Muscle of arm (tissue), 12 donors: Measurements from ENCODE around the gene CCR7. TPM values are rescaled to one million over a fixed set of nuclear protein-coding genes. Genes with fewer than 3 reads are reported as not detected.

Experiments
- DNase-seq: peaks from one replicate; pipeline ENCODE4 v3.0.0-alpha.2; 2013
- polyA plus RNA-seq, 12 donors: library from polyadenylated mRNA; unstranded; fragments of 120-200 nt; gene quantifications; one replicate each; pipeline ENCODE4 v1.2.1, GENCODE V29; 2013; ENCODE audit not compliant: insufficient read length in 12 of 12

The CCR7 gene
- polyA plus RNA-seq, 12 donors = 0.18 to 3.5 (median 0.55) TPM; not detected in 2

DNA sequence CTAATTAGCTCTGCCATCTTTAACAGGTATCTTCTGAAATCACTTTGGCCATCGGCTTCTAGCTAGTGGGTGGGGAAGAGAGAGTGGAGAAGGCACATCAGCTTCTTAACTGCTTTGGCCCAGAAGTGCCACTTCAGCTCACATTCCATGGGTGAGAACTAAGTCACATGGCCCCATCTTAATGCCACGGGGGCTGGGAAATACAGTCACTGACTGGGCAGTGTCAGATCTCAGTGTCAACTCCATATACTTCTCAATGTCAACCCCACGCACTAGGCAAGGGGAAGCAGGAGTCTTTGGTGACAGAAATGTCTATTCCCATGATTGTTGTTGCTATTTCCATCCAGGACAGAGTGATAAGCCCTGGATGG lies 29.4 kb downstream of the CCR7 start:
- DNase-seq = no peak

DNA sequence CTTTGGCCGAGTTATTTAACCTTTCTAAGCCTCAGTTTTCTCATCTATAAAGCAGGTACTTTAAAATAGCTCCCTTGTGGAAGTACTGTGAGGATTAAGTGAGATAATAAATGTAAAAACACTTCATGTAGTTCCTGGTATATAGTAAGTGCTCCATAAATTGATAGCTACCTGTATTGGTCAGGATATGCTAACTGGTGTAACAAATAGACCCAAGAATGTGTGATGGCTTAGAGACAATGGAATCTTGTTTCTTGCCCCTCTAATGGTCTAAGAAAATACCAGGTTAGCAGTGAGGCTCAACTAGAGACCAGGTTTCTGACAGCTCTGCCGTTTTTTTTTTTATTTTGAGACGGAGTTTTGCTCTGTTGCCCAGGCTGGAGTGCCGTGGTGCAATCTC lies 29.8 kb downstream of the CCR7 start:
- no peak for DNase-seq

DNA sequence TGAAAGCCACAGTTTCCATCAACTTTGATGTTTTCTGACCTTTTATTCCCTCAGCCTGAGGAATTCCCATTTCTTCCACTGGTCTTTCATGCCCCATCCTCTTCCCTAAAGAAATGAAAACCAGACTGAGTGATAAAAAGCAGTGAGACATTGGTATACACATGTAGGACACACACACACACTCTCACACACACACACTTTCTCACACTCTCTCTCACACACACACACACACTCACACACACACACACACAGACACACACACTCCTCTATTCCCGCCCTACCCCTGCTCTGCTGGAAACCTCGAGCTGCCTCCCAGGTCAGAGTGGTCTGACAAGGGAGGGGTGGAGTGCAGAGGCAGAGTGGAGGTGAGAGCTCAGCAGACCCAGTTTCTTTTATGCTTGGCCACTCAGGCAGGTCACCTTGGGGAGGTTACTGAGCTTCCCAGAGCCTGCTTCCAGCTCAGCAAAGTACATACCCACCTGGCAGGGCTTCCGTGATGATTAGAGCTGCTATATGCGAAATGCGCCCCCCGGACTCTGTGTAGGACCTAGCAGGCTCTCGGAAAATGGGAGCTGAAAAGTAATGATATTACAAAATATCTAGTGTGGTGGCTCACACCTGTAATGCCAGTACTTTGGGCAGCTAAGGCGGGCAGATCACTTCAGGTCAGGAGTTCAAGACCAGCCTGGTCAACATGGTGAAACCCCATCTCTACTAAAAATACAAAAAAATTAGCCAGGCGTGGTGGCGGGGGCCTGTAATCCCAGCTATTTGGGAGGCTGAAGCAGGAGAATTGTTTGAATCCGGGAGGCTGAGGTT lies 30.7 kb downstream of the CCR7 start:
- no peak for DNase-seq

DNA sequence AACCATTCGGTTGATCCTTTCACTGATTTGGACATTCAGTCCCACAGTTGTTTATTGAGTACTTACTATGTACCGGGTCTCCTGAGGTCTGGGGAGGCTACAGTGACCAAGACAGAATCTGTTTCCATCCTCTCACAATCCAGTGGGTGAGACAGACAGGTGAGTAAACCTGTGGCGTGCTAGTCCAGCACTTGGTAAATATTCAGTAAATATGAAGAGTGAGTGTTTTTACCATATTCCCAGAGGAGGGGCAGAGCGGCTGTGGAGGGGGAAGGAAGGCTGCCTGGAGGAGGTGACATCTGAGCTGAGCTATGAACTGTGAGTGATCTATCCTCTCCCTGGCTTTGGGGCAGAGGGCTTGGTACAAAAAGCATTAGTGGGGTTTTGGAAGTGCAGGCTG lies 31.4 kb downstream of the CCR7 start:
- DNase-seq = no peak

DNA sequence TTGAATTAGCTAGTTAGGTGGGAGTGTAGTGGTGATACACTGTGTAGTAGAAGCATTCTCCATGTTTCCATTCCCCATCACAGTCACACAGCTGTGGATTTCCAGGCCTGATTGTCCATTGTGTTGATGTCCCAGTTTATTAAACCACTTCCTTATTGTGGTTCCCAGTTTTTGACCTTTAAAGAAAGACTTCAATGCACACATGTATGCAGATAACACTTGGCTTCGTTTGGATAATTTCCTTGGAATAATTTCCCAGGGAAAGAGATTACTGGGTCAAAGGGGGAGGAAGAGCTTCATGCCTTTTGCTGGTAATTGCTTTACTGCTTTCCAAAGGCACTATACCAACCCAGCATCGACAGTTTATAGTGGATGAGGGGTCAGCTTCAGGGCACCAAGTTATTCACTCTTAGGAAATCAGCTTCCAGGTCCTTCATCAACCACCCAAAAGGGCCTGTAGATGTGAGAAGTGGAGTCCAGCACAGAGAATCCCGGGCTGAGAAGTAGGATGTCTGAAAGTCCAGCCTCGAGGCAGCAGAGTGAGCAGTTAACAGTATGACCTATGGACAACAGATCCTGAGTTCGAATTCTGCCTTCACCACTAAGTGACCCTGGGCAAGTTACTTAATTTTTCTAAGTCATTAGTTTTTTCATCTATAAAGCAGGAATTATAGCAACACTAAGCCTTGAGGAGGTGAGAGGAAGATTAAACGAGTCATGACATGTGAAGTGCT lies 32.6 kb downstream of the CCR7 start:
- no peak for DNase-seq

DNA sequence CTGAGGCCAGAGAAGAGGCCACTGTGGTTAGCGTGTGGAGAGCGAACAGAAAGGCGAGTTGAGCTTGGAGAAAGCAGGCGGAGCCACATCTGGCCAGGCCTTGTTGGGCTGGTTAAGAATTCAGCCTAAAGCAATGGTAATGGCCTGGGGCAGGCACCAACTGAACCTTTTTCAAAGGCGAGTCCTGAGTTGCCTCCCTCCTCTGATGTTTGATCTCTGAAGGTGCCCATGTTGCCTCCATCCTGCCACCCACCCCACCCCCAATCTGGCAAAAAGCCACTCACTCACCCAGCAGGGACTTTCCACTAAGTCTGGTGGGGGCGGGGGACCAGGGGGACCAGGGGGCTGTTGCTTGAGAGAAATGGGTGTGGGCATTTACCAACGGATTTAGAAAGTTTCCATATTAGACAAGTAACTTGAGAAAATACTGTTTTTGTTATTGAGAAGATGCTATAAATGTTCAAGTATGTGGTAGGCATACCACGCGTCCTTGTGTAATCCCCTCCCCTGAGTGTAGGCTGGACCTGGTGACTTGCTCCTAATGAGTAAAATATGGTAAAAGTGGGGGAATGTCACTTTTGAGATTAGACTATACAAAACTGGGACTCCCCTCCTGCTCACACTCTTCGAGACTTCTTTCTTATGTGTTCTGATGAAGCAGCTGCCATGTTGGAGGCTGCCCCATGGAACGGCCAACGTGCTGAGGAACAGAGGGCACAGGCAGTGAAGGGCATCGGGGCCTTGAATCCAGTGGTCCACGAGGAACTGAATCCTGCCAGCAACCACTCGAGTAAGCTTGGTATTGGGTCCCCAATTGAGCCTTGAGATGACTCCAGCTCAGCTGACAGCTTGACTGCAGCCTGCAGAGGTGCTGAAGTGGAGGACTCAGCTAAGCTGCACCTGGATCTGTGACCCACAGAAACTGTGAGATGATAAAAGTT lies 34.0 kb downstream of the CCR7 start:
- DNase-seq = no peak

DNA sequence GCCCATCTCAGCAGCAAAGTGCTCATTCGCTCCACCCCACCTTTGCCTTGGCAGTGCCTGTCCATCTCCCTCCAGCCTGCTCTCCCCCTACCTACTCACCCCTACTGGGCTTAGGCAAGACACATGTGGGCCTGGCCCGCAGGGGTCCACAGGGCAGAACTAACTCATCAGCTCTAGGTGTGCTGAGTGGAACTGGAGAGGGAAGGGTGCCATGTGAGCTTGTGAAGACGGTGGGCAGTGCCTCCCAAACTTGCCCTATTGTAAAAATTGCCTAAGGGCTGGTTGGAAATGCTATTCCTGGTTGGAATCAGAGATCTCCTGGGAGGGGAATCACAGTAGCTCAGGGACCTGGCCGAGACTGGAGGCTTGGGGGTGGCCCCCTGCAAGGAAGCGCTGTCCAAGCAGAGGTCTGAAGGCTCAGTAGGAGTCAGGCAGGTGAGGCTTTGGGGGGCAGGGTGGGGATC lies 34.7 kb downstream of the CCR7 start:
- DNase-seq = no peak

DNA sequence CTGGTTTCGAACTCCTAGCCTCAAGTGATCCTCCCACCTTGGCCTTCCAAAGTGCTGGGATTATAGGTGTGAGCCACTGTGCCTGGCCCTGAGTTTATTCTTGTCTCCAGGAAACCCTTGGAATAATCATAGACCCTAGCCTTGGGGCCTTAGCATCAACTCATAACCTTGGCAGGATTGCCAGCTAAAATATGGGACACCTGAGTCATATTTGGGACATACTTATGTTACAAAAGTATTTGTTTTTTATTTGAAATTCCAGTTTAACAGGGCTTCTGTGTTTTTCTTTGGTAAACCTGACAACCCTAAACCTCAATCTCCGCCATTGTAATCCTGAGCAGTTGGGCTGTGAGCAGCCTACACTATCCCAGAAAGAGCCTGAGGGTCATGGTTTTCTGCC lies 35.3 kb downstream of the CCR7 start:
- DNase-seq = no peak

DNA sequence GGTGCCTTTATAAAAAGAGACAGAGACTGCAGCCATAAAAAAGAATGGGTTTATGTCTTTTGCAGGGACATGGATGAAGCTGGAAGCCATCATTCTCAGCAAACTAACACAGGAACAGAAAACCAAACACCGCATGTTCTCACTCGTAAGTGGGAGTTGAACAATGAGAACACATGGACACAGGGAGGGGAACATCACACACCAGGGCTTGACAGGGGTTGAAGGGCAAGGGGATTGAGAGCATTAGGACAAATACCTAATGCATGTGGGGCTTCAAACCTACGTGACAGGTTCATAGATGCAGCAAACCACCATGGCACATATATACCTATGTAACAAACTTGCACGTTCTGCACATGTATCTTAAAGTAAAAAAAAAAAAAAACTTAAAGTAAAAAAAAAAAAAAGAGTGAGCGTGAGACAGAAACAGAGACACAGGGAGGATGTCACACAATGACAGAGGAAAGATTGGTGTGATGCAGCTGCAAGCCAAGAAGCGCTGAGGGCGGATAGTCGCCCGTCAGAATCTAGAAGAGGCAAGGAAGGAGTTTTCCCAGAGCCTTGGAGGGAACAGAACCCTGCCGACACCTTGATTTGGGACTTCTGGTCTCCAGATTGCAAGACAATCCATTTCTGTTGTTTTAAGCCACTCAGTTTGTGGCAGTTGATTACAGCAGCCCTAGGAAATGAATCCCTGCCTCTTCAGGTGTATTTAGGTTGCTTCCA lies 36.4 kb downstream of the CCR7 start:
- DNase-seq = no peak

DNA sequence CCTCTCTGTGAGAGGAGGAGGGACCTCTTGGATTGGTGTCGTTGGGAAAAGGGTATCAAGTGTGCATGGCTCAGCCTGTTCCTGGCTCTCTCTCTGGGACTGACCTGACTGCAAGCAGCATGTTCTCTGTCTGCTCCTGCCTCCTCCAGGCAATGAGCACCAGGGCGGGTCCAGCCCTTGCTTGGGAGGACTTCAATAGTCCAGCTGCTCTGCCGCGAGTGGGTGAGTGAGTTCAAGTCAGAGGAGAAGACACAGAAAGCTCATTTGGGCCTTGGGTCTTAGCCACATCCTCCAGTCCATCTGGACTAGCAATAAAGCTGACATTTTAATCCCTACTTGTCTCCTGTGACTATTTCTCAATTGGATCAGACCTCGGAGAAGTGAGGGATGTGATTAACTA lies 38.6 kb downstream of the CCR7 start:
- DNase-seq = no peak

DNA sequence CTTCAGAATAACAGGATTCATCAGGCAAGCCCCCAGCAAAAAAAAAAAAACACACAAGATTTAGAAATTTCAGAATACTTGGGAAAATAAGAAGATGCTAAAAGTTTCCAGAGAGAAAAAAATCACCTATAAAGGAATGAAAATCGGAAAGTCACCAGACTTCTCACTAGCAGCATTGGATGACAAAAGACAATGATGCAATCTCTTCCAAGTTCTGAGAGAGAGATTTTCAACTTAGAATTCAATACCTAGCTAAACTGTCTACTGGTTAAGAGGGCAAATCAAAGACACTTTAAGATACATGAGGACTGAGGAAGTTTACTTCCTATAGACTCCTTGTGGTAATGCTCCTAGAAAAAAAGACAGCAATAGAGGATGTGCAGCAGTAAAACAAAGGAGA lies 40.0 kb downstream of the CCR7 start:
- no peak for DNase-seq

DNA sequence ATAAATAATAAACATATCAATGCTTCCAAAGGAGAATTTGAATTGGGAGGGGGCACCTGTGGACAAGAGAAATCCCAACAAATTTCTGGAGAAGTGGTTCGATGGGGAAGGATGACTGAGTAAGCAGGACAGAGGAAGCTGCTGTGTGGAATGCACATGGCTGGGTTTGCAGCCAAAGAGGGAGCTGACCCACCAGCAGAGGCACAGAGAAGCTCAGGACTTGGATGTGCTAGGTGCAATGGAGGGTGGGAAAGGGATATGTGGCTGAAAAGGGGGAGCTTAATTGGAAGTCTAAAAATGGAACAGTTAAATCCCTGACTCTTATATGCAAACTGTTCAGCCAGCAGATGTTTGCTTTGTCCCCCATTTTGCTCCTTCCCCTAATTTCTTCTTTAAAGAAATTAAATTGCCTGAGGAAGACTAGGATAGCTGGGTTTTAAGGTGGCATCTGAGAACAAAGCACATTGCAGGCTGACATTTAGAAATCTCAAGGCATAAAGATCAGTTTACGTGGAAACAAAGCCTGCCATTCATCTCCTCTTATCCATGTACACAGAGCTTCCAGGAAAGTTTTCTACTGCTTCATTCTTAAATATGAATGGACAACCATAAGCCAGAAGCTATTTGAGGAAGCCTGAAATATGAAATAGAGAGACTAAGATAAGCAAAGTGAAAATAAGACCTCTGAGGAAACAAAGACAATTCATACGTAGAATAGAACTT lies 40.9 kb downstream of the CCR7 start:
- no peak for DNase-seq

DNA sequence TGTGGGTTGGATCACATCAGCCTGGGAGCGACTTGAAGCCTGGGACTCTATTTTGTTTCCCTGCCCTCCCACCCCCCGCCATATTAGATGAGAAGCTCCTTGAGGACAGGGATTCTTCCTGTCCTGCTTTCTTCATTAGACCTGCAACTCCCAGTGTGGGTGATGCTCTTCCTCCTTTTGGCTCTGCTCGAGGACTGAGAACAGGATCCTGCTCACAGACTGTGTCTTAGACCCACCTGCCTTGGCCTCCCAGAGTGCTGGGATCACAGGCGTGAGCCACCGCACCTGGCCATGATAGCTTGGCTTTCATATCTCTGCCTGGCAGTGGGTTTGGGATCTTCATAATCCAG lies 42.3 kb downstream of the CCR7 start:
- DNase-seq = no peak

DNA sequence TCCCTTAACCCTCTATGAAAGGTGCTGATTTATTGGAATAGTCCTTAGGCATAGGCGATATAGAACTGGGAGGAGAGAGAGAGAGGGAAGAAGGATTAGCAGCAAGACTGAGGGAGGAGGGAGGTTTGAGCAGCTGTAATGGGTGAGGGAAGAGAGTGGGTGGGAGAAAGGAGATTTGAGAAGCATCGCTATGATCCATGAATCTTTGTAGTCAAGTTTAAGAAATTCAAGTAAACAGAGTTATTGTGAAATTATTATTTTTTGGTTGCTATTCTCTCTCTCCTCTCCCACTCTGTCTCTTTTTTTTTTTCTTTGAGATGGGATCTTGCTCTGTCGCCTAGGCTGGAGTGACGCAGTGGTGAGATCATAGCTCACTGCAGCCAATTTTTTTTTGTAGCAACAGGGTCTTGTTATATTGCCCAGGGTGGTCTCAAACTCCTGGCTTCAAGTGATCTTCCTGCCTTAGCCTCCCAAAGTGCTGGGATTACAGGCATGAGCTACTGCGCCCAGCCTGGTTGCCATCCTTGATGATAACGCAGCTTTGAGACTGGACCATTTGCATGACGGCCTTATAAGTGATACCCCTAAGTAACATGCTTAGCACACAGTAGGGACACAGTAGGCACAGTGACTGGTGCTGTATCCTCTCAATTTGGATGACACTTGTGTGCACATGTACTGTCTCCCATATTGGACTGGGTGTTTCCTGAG lies 42.9 kb downstream of the CCR7 start:
- no peak for DNase-seq

DNA sequence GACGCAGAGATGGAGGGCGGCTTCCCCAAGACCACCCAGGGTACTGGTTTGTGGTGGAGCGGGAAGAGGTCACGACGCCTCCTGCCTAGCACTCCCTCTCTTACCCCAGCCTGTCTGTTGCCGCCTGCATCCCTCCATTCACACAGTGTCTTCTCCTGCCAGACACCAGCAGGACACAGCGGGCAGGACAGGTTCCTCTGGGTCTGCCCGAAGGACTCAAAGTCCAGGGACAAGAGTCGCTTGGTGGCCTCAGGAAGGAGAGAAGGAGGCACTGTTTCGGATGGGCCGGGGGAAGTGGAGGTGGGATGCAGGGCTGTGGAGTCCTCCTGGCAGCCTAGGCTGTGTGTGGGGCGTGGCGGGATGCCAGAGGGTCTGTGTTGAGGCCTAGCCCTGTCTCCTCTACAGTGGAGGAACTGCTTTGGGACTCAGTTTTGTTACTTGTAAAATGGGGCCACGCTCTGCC lies 44.2 kb downstream of the CCR7 start:
- DNase-seq = no peak

DNA sequence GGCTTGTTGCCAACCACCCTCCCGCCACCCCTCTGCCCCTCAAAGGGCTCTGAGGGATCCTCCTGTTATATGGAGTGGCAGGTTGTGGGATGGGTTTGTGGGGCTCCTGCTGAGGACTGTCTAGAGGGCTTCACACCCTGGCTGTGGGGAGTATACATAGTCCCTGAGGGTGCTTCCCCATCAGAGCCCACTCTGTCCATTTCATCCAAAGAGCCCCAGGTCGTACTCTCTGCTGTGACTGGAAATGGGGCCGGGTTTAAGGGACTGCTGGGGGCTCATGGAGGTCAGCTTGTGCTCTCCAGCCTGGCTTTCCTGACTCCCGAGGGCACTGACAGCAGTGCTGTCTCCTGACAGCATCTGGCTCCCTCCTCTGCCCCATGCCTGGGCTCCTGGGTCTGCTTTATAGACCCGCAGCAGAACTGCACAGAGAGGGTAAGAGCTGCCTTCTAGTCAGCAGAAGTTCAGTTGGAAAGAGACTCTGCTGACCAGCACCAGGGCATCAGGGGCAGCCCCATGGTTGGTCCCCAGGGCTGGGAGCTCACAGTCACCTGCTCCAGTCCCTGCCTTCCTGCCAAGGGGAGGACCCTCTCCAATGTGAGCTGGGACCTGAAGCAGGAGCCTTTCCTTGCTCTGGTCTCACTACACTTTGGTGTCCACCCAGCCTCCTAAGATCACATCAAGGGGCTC lies 46.0 kb downstream of the CCR7 start:
- no peak for DNase-seq

DNA sequence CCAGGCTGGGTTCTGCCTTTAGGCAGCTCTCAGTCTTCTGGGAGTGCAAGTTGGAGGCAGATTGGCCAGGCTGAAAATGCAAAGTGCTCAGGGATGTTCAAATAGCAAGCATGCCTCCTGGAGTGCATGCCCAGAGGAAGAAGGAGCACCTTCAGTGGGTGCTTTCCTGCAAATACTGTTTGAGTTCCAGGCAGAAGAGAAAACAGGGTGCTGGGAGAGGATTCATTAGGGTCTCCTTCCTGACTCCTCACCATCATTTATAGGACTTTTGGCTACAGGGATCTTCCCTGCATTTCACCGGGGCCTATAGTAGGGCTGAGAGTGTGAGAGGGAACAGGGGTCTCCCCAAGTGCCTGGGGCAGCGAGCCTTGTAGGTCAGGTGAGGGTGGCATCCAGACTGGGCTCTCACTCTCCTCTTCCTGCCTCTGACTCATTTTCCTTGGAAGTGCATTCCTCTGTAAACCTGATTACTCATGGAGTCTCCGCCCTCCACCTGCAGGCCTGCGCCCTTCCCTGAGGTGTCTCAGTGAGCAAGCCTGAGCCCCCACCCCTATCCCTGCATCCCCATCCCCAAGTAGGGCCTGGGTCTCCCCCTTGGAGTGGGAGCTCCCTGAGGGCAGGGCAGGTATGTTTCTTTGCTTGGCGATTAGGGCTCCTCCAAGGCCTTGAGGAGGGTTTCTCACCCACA lies 46.7 kb downstream of the CCR7 start:
- no peak for DNase-seq

DNA sequence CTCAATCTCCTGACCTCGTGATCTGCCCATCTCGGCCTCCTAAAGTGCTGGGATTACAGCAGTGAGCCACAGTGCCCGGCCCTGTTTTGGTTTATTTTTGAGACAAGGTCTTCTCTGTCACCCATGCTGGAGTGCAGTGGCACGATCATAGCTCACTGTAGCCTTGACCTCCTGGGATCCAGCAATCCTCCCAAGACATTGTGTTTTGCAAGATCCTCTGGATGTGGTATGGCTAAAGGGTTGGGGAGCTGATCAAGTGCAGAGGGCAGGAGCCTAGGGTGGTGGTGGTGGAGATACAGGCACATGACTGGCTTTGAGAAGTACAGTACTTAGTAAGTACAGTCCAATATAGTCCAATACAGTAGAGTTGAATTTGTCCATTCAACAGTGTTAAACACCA lies 47.3 kb downstream of the CCR7 start:
- DNase-seq = no peak

DNA sequence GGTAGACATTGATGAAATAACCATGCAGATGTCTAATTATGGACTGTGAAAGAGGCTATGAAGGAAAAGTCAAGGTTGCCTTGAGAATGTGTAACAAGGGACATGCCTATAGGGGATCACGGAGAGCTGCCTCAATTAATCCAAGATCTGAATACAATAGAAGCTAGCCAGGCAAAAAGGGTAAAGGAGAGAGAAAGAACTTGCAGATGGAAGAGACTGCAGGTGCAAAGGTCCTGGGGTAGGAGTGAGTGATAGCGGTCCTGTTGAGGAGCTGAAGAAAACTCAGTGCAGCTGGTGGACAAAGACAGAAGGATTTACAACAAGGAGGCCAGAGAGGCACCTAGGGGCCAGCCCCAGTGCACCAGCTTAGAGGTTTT lies 48.0 kb downstream of the CCR7 start:
- no peak for DNase-seq
